HG03354 (cell line): ENCODE results near the gene NEO1.

Experiments used
- ATAC-seq: cut with Tn5 transposase; IDR thresholded peaks from one replicate; pipeline ENCODE4 v1.9.1; 2021; ENCODE audit warnings: mild to moderate bottlenecking; ENCODE audit not compliant: unreplicated experiment, poor library complexity, severe bottlenecking

NEO1 gene

GRCh38 chr15:73322665-73323373 lies 270.6 kb downstream of the NEO1 start:
- no peak for ATAC-seq

GRCh38 chr15:73323374-73323955 lies 271.2 kb downstream of the NEO1 start:
- no peak for ATAC-seq

GRCh38 chr15:73323956-73324355 lies 271.7 kb downstream of the NEO1 start:
- no peak for ATAC-seq

- no peak for ATAC-seq
Observed at GRCh38 chr15:73324496-73325170, 272.4 kb downstream of the NEO1 start.

- no peak for ATAC-seq
Observed at GRCh38 chr15:73325191-73325861, 273.1 kb downstream of the NEO1 start.

GRCh38 chr15:73326157-73326556 lies 273.9 kb downstream of the NEO1 start:
- ATAC-seq, result no peak

- ATAC-seq, result no peak
Observed at GRCh38 chr15:73328149-73328820, 276.0 kb downstream of the NEO1 start.

GRCh38 chr15:73328981-73329380 lies 276.7 kb downstream of the NEO1 start:
- no peak for ATAC-seq

GRCh38 chr15:73329501-73330200 lies 277.4 kb downstream of the NEO1 start:
- ATAC-seq, result no peak

GRCh38 chr15:73330206-73331051 lies 278.2 kb downstream of the NEO1 start:
- no peak for ATAC-seq

- no peak for ATAC-seq
Observed at GRCh38 chr15:73331501-73331900, 279.2 kb downstream of the NEO1 start.

- ATAC-seq, result no peak
Observed at GRCh38 chr15:73331991-73332925, 280.0 kb downstream of the NEO1 start.

- ATAC-seq, result no peak
Observed at GRCh38 chr15:73333001-73333400, 280.7 kb downstream of the NEO1 start.

- no peak for ATAC-seq
Observed at GRCh38 chr15:73334086-73334485, 281.8 kb downstream of the NEO1 start.

- ATAC-seq, result no peak
Observed at GRCh38 chr15:73335026-73335425, 282.8 kb downstream of the NEO1 start.

GRCh38 chr15:73335471-73335870 lies 283.2 kb downstream of the NEO1 start:
- ATAC-seq, result no peak

GRCh38 chr15:73336756-73337155 lies 284.5 kb downstream of the NEO1 start:
- ATAC-seq, result no peak

GRCh38 chr15:73337187-73337586 lies 284.9 kb downstream of the NEO1 start:
- no peak for ATAC-seq
